HG03175 (cell line): ENCODE data around the gene ACSM2B.
"Not testable (repeated sequence)": the region's sequence is repeated elsewhere in the genome, so short reads cannot be mapped to it uniquely, and the experiment has no call there.

ENCODE experiments used
- ATAC-seq: cut with Tn5 transposase; IDR thresholded peaks from one replicate; pipeline ENCODE4 v1.9.1; 2021; ENCODE audit warnings: mild to moderate bottlenecking, moderate library complexity; ENCODE audit not compliant: unreplicated experiment

ACSM2B gene, protein sequence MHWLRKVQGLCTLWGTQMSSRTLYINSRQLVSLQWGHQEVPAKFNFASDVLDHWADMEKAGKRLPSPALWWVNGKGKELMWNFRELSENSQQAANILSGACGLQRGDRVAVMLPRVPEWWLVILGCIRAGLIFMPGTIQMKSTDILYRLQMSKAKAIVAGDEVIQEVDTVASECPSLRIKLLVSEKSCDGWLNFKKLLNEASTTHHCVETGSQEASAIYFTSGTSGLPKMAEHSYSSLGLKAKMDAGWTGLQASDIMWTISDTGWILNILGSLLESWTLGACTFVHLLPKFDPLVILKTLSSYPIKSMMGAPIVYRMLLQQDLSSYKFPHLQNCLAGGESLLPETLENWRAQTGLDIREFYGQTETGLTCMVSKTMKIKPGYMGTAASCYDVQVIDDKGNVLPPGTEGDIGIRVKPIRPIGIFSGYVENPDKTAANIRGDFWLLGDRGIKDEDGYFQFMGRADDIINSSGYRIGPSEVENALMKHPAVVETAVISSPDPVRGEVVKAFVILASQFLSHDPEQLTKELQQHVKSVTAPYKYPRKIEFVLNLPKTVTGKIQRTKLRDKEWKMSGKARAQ

DNA sequence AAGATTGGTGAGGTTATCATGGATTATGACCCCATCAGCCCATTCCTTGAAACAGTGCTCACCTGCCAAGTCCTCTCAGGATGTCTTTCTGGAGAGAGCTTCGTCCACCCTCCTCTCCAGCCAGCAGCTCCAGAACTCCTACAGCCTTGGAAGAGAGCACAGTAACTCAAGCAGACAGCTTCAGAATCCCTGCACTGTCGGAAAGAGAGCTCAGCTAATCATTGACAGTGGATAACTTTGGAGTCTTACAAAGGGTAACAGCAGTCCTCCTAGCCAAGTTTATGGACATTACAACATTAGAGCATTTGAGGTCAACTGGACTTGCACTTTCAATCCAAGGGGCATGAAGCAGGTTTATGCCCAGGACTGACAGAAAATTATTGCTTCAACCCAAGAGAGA is at the start of gene ACSM2B:
ACSM2B (minus strand) TSS at position 223 of the 400 bp plus-strand sequence. CDS start 11,522 bp downstream, outside the sequence.
- ATAC-seq, result not testable (repeated sequence)

DNA sequence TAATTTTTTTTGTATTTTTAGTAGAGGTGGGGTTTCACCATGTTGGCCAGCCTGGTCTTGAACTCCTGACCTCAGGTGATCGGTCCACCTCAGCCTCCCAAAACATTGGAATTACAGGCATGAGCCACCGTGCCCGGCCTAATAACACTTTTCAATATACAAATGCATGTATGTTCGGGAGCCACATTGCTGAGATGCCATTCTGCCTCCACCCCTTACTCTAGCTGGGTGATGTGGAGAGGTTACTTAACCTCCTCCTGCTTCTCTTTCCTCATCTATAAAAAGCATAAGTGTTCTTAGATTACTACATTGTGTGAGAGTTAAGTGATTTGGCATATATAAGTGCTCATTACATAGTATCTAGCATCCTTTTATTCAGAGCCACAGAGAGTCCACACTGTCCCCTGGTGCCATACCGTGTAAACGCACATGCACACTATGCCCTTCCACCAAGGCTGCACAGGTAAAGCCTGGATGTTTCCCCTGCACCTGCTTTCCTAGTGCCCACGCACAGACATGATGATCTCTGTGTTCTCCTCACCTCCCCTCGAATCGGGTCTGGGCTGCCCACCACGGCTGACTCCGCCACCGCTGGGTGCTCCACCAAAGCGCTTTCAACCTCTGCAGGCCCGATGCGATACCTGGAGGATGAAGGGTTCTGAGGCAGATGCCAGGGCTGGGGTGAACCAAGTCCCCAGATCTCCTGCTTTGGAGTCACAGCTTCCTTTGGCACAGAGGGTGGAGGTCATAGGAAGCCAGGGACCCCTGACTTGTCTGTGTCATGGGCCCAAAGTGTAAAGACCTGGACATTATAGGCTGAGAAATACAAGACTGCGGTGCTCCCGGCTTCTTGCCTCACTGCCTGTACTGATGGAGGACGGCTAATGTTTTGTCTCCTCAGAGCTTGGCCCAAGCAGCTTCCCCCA is 49.0 kb upstream of the ACSM2B start:
- ATAC-seq, result no peak

DNA sequence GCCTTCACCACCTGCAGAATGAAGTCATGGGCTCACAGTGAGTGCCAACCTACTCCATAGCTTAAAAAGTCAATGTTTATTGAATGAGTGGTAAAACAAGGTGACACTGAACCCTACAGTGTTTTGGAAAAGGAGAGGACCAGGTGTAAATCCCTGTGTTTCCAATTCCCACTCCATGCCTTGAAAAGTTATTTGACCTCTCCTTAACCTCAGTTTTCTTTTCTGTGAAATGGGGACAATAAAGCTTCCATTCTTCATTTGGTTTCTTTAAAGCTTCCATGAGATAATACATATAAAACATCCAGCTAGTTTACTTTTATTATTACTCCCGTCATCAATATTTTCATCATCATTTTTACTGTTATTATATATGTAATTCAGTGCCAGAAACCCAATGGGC is 48.0 kb upstream of the ACSM2B start:
- no peak for ATAC-seq

DNA sequence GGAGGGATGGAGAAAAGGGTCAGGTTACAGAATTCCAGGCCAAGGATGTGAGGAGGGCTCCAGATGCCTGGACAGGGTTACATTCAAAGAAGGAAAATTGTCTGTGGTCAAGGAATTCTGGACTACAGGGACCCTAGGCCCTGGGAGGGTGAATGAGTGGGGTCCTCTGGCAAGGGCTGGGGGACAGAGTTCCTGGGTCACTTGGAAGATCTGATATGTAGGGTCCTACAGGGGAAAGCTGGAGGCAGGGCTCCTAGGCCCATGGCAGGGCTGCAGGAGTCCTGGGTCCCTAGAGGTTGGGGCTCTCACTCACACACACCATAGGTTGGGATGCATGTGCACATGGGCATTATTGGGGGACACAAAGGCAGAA is 46.3 kb upstream of the ACSM2B start:
- no peak for ATAC-seq

DNA sequence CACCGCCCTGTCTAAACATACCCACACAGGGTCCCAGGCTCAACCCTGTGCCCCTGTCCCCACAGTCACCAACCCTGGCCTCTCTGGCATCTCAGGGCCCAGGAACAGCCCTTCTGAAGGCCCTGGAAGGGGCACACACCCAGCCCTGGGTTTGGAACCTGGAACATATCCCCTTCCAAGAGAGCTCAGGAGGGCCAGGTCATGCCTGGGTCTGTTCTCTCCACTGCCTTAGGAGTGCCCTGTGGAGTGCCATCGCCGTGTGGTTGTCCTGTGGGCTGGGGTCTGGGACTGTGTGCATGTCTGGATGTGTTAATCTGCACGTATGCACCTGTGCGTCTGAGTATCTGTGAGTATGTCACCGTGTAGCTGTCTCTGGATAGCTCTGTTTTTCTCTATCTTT is 45.2 kb upstream of the ACSM2B start:
- ATAC-seq, result no peak

DNA sequence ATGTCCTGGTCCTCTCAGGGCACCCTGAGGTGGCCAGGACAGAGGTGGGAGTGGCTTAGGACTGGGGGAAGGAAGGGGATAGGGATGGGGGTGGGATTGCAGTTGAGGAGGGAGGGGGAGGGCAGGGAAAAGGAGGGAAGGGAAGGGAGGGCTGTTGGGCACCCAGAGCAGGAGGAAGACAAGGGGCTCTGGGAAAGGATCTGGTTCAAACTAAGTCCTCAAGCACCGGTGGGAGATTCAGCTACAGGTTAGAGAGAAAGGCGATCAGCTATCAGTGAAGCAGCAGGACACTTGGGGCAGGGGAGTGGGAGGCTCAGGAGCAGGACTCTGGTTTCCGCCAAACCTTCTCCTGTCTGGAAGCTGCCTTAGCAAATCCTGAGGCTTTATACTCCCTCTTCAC is 44.6 kb upstream of the ACSM2B start:
- no peak for ATAC-seq

DNA sequence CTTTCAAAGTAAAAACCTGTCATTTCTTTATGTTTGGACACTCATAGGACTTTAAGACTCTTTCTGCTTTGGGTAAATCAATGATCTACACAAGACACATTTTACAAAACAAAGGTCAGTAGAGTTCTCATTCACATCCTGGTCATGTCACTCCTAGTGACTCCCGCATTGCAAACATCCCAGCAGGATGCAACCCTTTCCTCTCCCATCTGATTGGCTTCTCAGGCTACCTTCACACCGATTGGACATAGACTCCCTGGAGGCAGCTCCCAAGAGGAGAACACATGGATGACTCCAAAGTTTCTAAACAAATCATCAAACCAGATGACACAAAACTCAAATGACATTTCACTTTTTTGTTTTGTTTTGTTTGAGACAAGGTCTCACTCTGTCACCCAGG is 43.8 kb upstream of the ACSM2B start:
- ATAC-seq, result no peak

DNA sequence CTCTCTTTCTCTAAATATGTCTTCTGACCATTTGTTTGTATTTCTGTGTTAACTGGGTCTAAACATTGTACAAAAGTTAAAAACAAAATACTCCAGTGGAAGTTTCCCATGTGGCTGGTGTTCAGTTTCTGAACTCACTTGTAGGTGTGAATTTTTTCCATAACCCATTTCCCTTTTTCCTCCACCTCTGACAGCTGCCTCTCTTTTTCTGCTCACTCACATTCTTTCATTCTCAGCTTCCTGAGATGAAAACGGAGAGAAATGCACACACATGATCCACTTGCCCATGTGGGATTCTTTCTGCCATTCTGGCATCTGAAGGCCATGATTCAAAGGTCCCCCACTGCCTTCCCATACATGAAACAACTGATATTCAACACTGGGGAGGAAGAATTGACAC is 41.1 kb upstream of the ACSM2B start:
- ATAC-seq, result no peak

DNA sequence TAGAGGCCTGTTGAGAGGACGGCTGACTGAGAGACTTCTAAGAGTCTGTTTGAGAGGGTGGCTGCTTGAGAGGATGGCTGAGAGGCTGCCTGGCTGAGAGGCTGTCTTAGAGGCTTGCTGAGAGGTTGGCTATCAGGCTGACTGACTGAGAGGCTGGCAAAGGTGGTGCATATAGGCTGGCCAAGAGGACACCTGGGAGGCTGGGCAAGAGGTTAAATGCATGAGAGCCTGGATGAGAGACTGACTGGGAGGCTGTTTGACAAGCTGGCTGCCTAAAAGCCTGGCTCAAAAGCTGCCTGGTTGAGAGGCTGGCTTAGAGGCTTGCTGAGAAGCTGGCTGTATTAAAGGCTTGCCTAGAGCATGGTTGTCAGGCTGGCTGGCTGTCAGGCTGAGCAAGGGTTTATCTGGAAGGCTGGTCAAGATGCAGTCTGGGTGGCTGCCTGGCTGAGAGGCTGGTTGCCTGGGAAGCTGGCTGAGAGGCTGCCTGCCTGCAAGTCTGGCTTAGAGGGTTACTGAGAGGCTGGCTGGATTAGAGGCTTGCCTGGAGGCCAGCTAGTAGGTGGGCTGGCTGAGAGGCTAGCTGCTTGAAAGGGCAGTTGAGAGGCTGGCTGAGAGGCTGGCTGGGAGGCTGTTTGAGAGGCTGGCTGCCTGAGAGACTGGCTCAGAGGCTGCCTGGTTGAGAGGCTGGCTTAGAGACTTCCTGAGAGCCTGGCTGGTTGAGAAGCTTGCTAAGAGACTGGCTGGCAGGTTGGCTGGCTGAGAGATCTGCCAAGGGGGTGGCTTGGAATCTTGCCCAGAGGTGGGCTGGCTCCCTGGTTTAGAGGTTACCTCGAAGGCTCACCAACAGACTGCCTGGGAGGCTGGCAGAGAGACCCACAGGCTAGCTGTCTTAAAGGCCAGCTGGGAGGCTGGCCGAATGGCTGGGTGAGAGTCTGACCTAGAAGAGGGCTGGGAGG is 38.3 kb upstream of the ACSM2B start:
- ATAC-seq, result no peak

DNA sequence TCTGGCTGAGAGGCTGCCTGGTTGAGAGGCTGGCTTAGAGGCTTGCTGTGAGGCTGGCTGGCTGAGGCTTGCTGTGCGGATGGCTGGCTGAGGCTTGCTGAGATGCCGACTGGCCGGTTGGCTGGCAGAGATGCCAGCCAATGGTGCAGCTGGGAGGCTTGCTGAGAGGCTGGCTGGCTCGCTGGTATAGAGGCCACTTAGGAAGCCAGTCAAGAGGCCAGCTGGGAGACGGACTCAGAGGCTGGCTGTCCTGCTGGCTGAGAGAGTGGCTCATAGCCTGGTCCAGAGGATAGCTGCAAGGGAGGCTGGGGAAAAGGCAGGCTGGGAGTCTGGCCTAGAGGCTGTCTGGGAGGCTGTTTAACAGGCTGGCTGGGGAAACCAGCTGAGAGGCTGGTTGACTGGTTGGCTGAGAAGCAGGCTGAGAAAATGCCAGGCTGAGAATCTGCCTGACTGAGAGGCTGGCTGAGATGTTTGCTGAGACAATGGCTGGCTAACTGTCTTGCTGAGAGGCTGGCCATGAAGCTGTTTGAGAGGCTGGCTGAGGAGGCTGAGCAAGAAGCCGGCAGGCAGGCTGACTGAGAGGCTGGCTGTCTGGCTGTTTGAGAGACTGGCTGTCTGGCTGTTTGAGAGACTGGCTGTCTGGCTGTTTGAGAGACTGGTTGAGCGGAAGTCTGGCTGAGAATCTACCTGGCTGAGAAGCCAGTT is 37.5 kb upstream of the ACSM2B start:
- no peak for ATAC-seq

DNA sequence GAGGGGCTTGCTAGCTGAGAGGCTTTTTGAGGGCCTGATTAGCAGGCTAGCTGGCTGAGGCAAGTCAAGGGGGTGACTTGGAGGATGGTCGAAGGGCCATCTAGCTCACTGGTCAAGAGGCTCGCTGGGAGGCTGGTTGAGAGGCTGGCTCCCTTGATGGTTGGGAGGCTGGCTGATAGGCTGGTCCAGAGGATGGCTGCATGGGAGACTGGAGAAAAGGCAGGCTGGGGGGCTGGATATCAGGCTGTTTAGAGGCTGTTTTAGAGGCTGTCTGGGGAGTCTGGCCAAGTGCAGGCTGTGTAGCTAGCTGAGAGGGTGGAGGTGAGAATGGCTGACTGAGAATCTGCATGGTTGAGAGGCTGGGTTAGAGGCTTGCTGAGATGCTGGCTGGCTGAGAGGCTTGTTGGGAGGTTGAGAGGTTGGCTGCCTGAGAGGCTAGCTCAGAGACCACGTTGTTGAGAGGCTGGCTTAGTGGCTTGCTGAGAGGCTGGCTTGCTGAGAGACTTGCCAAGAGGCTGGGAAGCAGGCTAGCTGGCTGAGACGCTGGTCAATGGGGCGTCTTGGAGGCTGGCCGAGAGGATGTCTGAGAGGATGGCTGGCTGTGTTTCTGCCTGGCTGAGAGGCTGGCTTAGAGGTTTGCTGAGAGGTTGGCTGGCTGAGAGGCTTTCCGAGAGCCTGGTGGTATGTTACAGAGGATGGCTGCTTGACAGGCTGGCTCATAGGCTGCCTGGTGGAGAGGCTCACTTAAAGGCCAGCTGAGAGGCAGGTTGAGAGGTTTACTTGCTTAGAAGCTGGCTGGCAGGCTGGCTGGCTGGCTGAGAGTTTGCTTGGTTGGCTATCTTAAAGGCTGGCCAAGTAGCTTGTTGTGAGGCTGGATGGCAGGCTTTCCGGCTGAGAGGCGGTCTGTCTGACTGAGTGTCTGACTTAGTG is 36.6 kb upstream of the ACSM2B start:
- ATAC-seq, result no peak

DNA sequence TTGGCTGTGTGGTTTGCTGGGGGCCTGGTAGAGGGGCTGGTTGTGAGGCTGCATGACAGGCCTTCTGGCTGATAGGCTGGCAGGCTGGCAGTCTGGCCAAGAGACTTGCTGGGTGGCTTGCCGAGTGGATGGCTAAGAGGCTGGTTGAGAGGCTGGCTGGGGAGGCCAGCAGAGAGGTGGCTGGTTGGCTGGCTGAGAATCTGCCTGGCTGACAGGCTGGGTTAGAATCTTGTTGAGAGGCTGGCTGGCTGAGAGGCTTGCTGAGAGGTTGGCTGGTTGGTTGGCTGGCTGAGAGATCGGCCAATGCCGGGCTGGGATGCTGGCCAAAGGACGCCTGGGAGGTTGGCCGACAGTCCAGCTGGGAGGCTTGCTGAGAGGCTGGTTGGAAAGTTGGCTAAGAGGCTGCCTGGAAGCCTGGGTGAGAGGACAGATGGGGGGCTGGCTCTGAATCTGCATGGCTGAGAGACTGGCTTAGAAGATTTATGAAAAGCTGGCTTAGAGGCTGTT is 35.9 kb upstream of the ACSM2B start:
- ATAC-seq, result no peak

DNA sequence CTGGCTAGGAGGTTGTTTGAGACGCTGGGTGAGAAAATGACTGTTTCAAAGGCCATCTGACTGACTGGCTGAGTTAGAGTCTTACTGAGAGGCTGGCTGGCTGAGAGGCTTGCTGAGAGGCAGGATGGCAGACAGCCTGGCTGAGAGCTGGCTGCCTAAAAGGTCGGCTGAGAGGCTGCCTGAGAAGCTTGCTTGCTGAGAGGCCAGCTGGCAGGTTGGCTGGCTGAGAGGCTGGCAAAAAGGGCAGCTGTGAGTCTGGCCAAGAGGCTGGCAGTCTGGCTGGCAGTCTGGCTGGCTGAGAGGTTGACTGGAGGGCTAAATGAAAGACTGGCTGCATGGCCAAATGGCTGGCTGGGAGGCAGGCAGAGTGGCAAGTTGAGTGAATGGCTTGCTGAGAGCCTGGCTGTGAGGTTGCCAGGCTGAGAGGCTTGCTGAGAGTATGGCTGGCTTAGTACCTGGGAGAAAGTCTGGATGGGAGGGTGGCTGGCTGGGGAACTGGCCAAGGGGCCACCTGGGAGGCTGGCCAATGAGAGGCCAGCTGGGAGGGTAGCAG is 35.3 kb upstream of the ACSM2B start:
- ATAC-seq, result no peak

DNA sequence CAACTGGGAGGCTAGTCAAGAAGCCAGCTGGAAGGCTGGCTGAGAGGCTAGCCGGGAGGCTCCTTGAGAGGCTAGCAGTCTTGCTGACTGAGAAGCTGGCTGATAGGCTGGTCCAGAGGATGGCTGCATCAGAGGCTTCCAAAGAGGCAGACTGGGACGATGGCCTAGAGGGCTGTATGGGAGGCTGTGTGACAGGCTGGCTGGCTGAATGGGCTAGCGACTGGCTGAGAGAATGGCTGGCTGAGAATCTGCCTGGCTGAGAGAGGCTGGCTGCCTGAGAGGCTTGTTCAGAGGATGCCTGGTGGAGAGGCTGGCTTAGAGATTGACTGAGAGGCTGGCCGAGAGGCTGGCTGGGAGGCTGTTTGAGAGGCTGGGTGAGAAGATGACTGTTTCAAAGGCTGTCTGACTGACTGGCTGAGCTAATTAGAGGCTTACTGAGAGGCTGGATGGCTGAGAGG is 34.8 kb upstream of the ACSM2B start:
- ATAC-seq, result no peak

DNA sequence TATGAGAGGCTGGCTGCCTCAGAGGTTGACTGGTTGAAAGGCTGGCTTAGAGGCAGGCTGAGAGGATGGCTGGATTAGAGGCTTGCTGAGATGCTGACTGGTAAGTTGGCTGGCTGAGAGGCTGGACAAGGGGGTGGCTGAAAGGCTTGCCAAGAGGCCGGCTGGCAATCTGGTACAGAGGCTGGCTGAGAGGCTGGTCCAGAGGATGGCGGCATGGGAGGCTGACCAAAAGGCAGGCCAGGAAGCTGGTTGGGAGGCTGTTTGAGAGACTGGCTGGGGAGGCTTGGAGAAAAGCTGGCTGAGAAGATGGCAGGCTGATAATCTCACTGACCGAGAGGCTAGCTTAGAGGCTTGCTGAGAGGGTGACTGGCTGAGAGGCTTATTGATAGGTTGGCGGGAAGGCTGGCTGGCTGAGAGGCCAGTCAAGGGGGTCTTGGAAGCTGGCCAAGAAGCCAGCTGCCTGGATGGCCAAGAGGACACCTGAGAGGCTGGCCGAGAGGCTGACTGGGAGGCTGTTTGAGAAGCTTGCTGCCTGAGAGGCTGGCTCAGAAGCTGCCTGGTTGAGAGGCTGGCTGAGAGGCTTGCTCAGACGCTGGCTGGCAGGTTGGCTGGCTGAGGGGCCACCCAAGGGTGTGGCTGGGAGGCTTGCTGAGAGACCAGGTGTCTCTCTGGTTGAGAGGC is 34.2 kb upstream of the ACSM2B start:
- ATAC-seq, result no peak

DNA sequence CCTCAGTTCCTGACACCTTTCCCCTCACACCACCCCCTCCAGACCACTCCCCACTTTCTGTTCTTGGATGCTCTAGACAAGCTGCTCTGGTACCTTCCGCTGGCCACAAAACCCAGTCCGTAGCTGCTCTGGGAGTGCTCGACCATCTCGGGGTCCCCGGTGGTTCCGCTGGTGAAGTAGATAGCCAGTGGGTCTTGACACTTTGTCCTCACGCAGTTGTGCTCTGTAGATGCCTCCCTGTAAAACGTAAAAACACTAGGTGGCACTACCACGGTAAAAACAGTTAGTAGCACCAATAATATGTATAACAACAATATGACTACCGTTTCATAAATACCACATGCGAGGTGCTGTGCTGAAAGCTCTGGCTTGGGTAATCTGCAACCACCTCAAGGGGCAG is 26.0 kb upstream of the ACSM2B start:
- not testable (repeated sequence) for ATAC-seq

DNA sequence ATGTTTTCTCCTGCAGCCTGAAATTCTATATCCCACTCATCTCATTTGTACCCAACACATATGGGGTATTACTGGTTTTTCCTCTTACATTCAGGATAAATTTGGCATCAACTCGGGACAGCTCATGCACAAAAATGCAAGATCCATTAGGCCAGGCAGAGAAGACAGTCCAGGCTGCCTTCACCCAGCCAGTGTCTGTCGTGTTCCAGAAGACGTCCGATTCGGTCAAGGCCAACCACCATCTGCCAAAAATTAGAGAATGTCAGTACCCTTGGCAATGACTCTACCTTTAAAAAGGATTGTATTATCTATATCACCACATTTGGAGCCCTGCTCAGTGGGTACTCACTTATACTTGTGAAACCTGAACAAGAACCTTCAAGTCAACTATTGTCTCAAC is 23.3 kb upstream of the ACSM2B start:
- not testable (repeated sequence) for ATAC-seq
